ENCODE results near the gene SELPLG. TPM values are rescaled to one million over a fixed set of nuclear protein-coding genes. Genes with fewer than 3 reads are reported as not detected.
A peak's percentile ranks its signal among the peaks of the same experiment; 100 is the strongest.

Gene SELPLG
- total RNA-seq, 1 donor from 2014 or later, result not detected

GRCh38 chr12:108676707-108677106 lies 43.0 kb upstream of the SELPLG start:
- Mint-ChIP-seq H3K9me3 (ENCODE audit: low read depth) (no peaks in the 10 kb centered on the region), H3K4me1 (ENCODE audit: low read depth) (peaks cover 17% of the 10 kb centered on the region), H3K36me3 (ENCODE audit: insufficient read depth) (peaks cover 12% of the 10 kb centered on the region)

GRCh38 chr12:108675792-108676191 lies 42.1 kb upstream of the SELPLG start:
- TF ChIP-seq CTCF (IDR thresholded peaks at IDR 0.05; ENCODE audit: unreplicated experiment), result no peak
- Mint-ChIP-seq H3K27me3 (no peaks in the 10 kb centered on the region), H3K9me3 (ENCODE audit: low read depth) (no peaks in the 10 kb centered on the region), H3K27ac (peak overlapping the region; percentile 73), H3K36me3 (ENCODE audit: insufficient read depth) (peaks cover 12% of the 10 kb centered on the region), H3K4me1 (ENCODE audit: low read depth) (peaks cover 17% of the 10 kb centered on the region), H3K4me3 (ENCODE audit: low read depth) (no peak overlapping the region)
- no peak for DNase-seq (ENCODE audit: low spot score, unreplicated experiment)

More at GRCh38 chr12:108676707-108677106, 43.0 kb upstream of the SELPLG start:
- DNase-seq (ENCODE audit: low spot score, unreplicated experiment), result no peak
- no peak overlapping the region for H3K27ac Mint-ChIP-seq
- no peak overlapping the region for H3K4me3 Mint-ChIP-seq (ENCODE audit: low read depth)
- no peak for TF ChIP-seq CTCF (IDR thresholded peaks at IDR 0.05; ENCODE audit: unreplicated experiment)
- H3K27me3 Mint-ChIP-seq, result no peaks in the 10 kb centered on the region

- Mint-ChIP-seq H3K27ac (no peak overlapping the region), H3K9me3 (ENCODE audit: low read depth) (no peaks in the 10 kb centered on the region), H3K36me3 (ENCODE audit: insufficient read depth) (peaks cover 11% of the 10 kb centered on the region), H3K4me1 (ENCODE audit: low read depth) (peaks cover 28% of the 10 kb centered on the region), H3K27me3 (no peaks in the 10 kb centered on the region), H3K4me3 (ENCODE audit: low read depth) (no peak overlapping the region)
- no peak for DNase-seq (ENCODE audit: low spot score, unreplicated experiment)
- no peak for TF ChIP-seq CTCF (IDR thresholded peaks at IDR 0.05; ENCODE audit: unreplicated experiment)
Measured at GRCh38 chr12:108672054-108672453, 38.4 kb upstream of the SELPLG start.

GRCh38 chr12:108671110-108671509 lies 37.4 kb upstream of the SELPLG start:
- no peak for DNase-seq (ENCODE audit: low spot score, unreplicated experiment)
- Mint-ChIP-seq H3K9me3 (ENCODE audit: low read depth) (no peaks in the 10 kb centered on the region), H3K27ac (no peak overlapping the region), H3K4me1 (ENCODE audit: low read depth) (peaks cover 28% of the 10 kb centered on the region), H3K4me3 (ENCODE audit: low read depth) (no peak overlapping the region), H3K27me3 (no peaks in the 10 kb centered on the region), H3K36me3 (ENCODE audit: insufficient read depth) (peaks cover 11% of the 10 kb centered on the region)
- TF ChIP-seq CTCF (IDR thresholded peaks at IDR 0.05; ENCODE audit: unreplicated experiment), result no peak

- peak overlapping the region; percentile 42 for H3K27ac Mint-ChIP-seq
Measured at GRCh38 chr12:108670066-108670631, 36.5 kb upstream of the SELPLG start.

More at GRCh38 chr12:108670066-108670631, 36.5 kb upstream of the SELPLG start:
- Mint-ChIP-seq H3K4me1 (ENCODE audit: low read depth) (peaks cover 18% of the 10 kb centered on the region), H3K36me3 (ENCODE audit: insufficient read depth) (peaks cover 11% of the 10 kb centered on the region), H3K4me3 (ENCODE audit: low read depth) (no peak overlapping the region), H3K27me3 (no peaks in the 10 kb centered on the region), H3K9me3 (ENCODE audit: low read depth) (no peaks in the 10 kb centered on the region)
- no peak for DNase-seq (ENCODE audit: low spot score, unreplicated experiment)
- no peak for TF ChIP-seq CTCF (IDR thresholded peaks at IDR 0.05; ENCODE audit: unreplicated experiment)
